CD4-positive, alpha-beta T cell treated with Interleukin-4 for 4 hours (primary cell): ENCODE data around the gene SH2B3.
"Not testable (repeated sequence)": the region's sequence is repeated elsewhere in the genome, so short reads cannot be mapped to it uniquely, and the experiment has no call there.

ENCODE experiments used
- DNase-seq: peaks from one replicate; pipeline ENCODE4 v3.0.0-alpha.2; 2020

The SH2B3 gene

GRCh38 chr12:111467092-111467856 lies 61.6 kb downstream of the SH2B3 start:
- no peak for DNase-seq

- DNase-seq, result no peak
These were observed 62.1 kb downstream of the SH2B3 start for GRCh38 chr12:111467857-111468241.

- no peak for DNase-seq
These were observed 63.7 kb downstream of the SH2B3 start for GRCh38 chr12:111469401-111469800.

GRCh38 chr12:111471236-111471635 lies 65.5 kb downstream of the SH2B3 start:
- no peak for DNase-seq

- DNase-seq, result no peak
These were observed 76.7 kb downstream of the SH2B3 start for GRCh38 chr12:111482462-111482861.

GRCh38 chr12:111488271-111488670 lies 82.5 kb downstream of the SH2B3 start:
- no peak for DNase-seq

GRCh38 chr12:111488798-111489197 lies 83.1 kb downstream of the SH2B3 start:
- no peak for DNase-seq

GRCh38 chr12:111492979-111493378 lies 87.3 kb downstream of the SH2B3 start:
- not testable (repeated sequence) for DNase-seq

GRCh38 chr12:111494676-111495075 lies 89.0 kb downstream of the SH2B3 start:
- DNase-seq, result no peak
